ENCODE measurements around the gene TTLL9.

- TF ChIP-seq CTCF (IDR thresholded peaks at IDR 0.05): no peak
- no peak for TF ChIP-seq POLR2A (IDR thresholded peaks at IDR 0.05)
- TF ChIP-seq POLR2AphosphoS5 (IDR thresholded peaks at IDR 0.05): no peak
- TF ChIP-seq EP300 (IDR thresholded peaks at IDR 0.05): no peak
These were observed 86.4 kb downstream of the TTLL9 start for GRCh38 chr20:31956556-31957526.

Data from stomach (tissue), 4 donors.